K562 (cell line): ENCODE results near the gene ATP5F1A. TPM values are rescaled to one million over a fixed set of nuclear protein-coding genes. Genes with fewer than 3 reads are reported as not detected.

Experiments
- ATAC-seq: fragments of 200-7000 bp; cut with Tn5 transposase; 3 replicates; pipeline ENCODE4 v1.9.1; 2020; ENCODE audit warnings: moderate library complexity
- BruUV-seq: library from RNA; stranded (reverse); fragments of 400-500 nt; replicated peaks from 2 replicates; lab custom pipeline; 2021; lab: Mats Ljungman, UMichigan
- CTCF ChIA-PET: fragments of 300-600 bp; formaldehyde crosslinking; extraction: SDS; loops from one replicate; lab custom pipeline; 2021; ENCODE audit warnings: low intra/inter-chr PET ratio; lab: Yijun Ruan, JAX
- POLR2A ChIA-PET: fragments of 300-600, 350-650 bp; sonication (Branson Sonifier 250); formaldehyde crosslinking; extraction: SDS; loops from one replicate; lab custom pipeline; 2021; ENCODE audit warnings: antibody characterized with exemption, inconsistent platforms; lab: Yijun Ruan, JAX
- DNase-seq, 4 experiments: peaks; one replicate each; pipeline versions ENCODE4 v3.0.0 to v3.0.0-alpha.2; 2011 to 2018; ENCODE audit warnings: low spot score in 3 of 4, mixed read lengths in 3 of 4; ENCODE audit errors: extremely low read depth in 1 of 4
- FAIRE-seq: peaks from 2 replicates; lab custom pipeline; 2011; peaks lifted over from hg19 to GRCh38; lab: Jason Lieb, UNC
- H2AFZ ChIP-seq: 2 replicates; pipeline ENCODE4 v1.6.0; 2011; ENCODE audit warnings: low read depth, low read length, control low read depth, inconsistent platforms
- H3K27ac ChIP-seq: fragments of 200-600 bp; 3 replicates; pipeline ENCODE4 v1.8.0; 2011; ENCODE audit warnings: low read depth, mild to moderate bottlenecking, control low read depth, inconsistent platforms, low read length, moderate library complexity, mixed read lengths; ENCODE audit errors: extremely low read depth
- H3K27me3 ChIP-seq, 2 experiments: fragments of 300-600 bp in 1 of 2; 2 replicates in 1 of 2; 3 replicates in 1 of 2; pipeline versions ENCODE4 v1.6.0 to v1.8.0; 2011; ENCODE audit warnings: inconsistent platforms in 2 of 2, low read length in 2 of 2, mild to moderate bottlenecking in 1 of 2, mixed read lengths in 1 of 2, moderate library complexity in 1 of 2; ENCODE audit not compliant: control insufficient read depth in 2 of 2, insufficient read depth in 2 of 2
- H3K36me3 ChIP-seq: fragments of 300-600 bp; 3 replicates; pipeline ENCODE4 v1.8.0; 2011; ENCODE audit warnings: mild to moderate bottlenecking, low read length, inconsistent platforms; ENCODE audit not compliant: control insufficient read depth, insufficient read depth
- H3K4me1 ChIP-seq, 2 experiments: fragments of 200-600 bp in 1 of 2; replicated peaks in 1 of 2; 2 replicates in 1 of 2; 3 replicates in 1 of 2; pipeline versions ENCODE4 v1.5.1 to v1.8.0; 2011; ENCODE audit warnings: inconsistent platforms in 2 of 2, low read length in 2 of 2, mild to moderate bottlenecking in 1 of 2, mixed read lengths in 1 of 2, moderate library complexity in 1 of 2; ENCODE audit not compliant: control insufficient read depth in 2 of 2, insufficient read depth in 2 of 2
- H3K4me2 ChIP-seq: 2 replicates; pipeline ENCODE4 v1.6.1; 2011; ENCODE audit warnings: low read length, control low read depth, inconsistent platforms, mixed read lengths; ENCODE audit not compliant: insufficient read depth
- H3K4me3 ChIP-seq: fragments of 200-600 bp; sonication (generic), shearing (Covaris generic); 2 replicates; pipeline ENCODE4 v1.5.1; 2016; ENCODE audit warnings: control low read depth, inconsistent platforms
- H3K79me2 ChIP-seq: fragments of 200-600 bp; 3 replicates; pipeline ENCODE4 v1.8.0; 2011; ENCODE audit warnings: low read length, inconsistent platforms; ENCODE audit not compliant: control insufficient read depth, insufficient read depth
- H3K9ac ChIP-seq, 2 experiments: 2 replicates each; pipeline versions ENCODE4 v1.6.0 to v1.6.1; 2011; ENCODE audit warnings: low read depth in 2 of 2, low read length in 2 of 2, control low read depth in 1 of 2, inconsistent platforms in 1 of 2, mild to moderate bottlenecking in 1 of 2, mixed read lengths in 1 of 2; ENCODE audit not compliant: insufficient read depth in 1 of 2
- H3K9me1 ChIP-seq: one replicate; pipeline ENCODE4 v1.6.0; 2011; ENCODE audit warnings: inconsistent platforms, mild to moderate bottlenecking, low read length, moderate library complexity; ENCODE audit not compliant: control insufficient read depth, insufficient read depth
- H3K9me3 ChIP-seq: replicated peaks from 2 replicates; pipeline ENCODE4 v1.5.1; 2011; ENCODE audit warnings: low read depth, low read length, inconsistent platforms; ENCODE audit not compliant: control insufficient read depth, insufficient read depth
- H4K20me1 ChIP-seq: replicated peaks from 2 replicates; pipeline ENCODE4 v1.6.1; 2011; ENCODE audit warnings: low read length, inconsistent platforms, mixed read lengths; ENCODE audit not compliant: control insufficient read depth, insufficient read depth
- CCNT2 ChIP-seq: IDR thresholded peaks from 2 replicates; pipeline ENCODE4 v1.6.1; 2011; ENCODE audit warnings: borderline replicate concordance, low read depth, mild to moderate bottlenecking, moderate library complexity, mixed read lengths, low read length; ENCODE audit not compliant: insufficient read length; ENCODE audit errors: extremely low read depth
- CEBPZ ChIP-seq: fragments of 150-350 bp; IDR thresholded peaks from 2 replicates; pipeline ENCODE4 v1.6.1; 2014; ENCODE audit warnings: low read depth, mild to moderate bottlenecking, low read length, borderline replicate concordance
- ELF2 ChIP-seq: fragments of 250-450 bp; sonication (Bioruptor Pico); IDR thresholded peaks from 2 replicates; pipeline ENCODE4 v1.5.0; 2021; ENCODE audit warnings: mild to moderate bottlenecking
- KDM5B ChIP-seq: fragments of 200-600 bp; sonication (generic); IDR thresholded peaks from 2 replicates; pipeline ENCODE4 v1.6.1; 2012; ENCODE audit warnings: low read depth, mild to moderate bottlenecking, moderate library complexity, low read length, control low read depth, inconsistent platforms; ENCODE audit not compliant: insufficient replicate concordance
- NCOA1 ChIP-seq: fragments of 450-650 bp; IDR thresholded peaks from 2 replicates; pipeline ENCODE4 v1.6.1; 2016; ENCODE audit warnings: low read depth
- NFE2 ChIP-seq: IDR thresholded peaks from 2 replicates; pipeline ENCODE4 v1.6.1; 2014; ENCODE audit warnings: antibody characterized with exemption, low read depth
- RBBP5 ChIP-seq: fragments of 200-600 bp; sonication (generic); IDR thresholded peaks from 2 replicates; pipeline ENCODE4 v1.6.1; 2012; ENCODE audit warnings: borderline replicate concordance, mild to moderate bottlenecking, low read length, control low read depth, inconsistent platforms; ENCODE audit not compliant: insufficient read depth, poor library complexity, severe bottlenecking
- SNIP1 ChIP-seq: fragments of 450-650 bp; IDR thresholded peaks from 2 replicates; pipeline ENCODE4 v1.7.1; 2017; ENCODE audit warnings: low read depth, mild to moderate bottlenecking
- ZFPM2 ChIP-seq: fragments of 250-450 bp; sonication (Bioruptor Pico); IDR thresholded peaks from 2 replicates; pipeline ENCODE4 v1.5.1; 2022; ENCODE audit warnings: mild to moderate bottlenecking
- ZNF232 ChIP-seq: sonication (generic); formaldehyde crosslinking; IDR thresholded peaks from 2 replicates; pipeline ENCODE4 v1.8.0; 2022; ENCODE audit warnings: mild to moderate bottlenecking, missing genetic modification reagents
- ZNF431 ChIP-seq: sonication (generic); formaldehyde crosslinking; IDR thresholded peaks from 2 replicates; pipeline ENCODE4 v1.8.0; 2022; ENCODE audit warnings: mild to moderate bottlenecking, missing genetic modification reagents
- ZNF57 ChIP-seq: fragments of 450-650 bp; formaldehyde crosslinking; IDR thresholded peaks from 2 replicates; pipeline ENCODE4 v1.4.0; 2020; ENCODE audit warnings: mild to moderate bottlenecking, moderate library complexity
- WGBS: fragments of 100-300 bp; shearing (Covaris generic); methylation state at CpG from one replicate; pipeline ENCODE4 v1.1.6; 2016; ENCODE audit warnings: low coverage, mixed read lengths; ENCODE audit not compliant: insufficient coverage; ENCODE audit errors: missing lambda C conversion rate; 5-methylcytosine and 5-hydroxymethylcytosine counted together
- in situ Hi-C: fragments of 300-500 bp; cut with MboI; formaldehyde crosslinking; loops from 4 replicates; pipeline ENCODE4 v1.15.0; 2018; ENCODE audit warnings: inconsistent platforms, mixed read lengths
- intact Hi-C: fragments of 100-400 bp; cut with micrococcal nuclease; formaldehyde crosslinking; loops from 2 replicates; pipeline ENCODE4 v1.14.2; 2022
- polyA plus RNA-seq, 8 experiments: library from polyadenylated mRNA; depleted of rRNA in 4 of 8; stranded (reverse) in 5 of 8; unstranded in 3 of 8; fragments of >200 nt; fragmentation: Nextera tagmentation in 2 of 8; fragmentation: Illumina TruSeq in 1 of 8; extraction: Ambion mirVana in 2 of 8; extraction: Trizol in 1 of 8; gene quantifications; 2 replicates each; pipeline versions ENCODE4 v1.2.1 to v1.2.3, GENCODE V29; 2011 to 2014; ENCODE audit warnings: inconsistent platforms in 1 of 8, missing spikeins in 1 of 8
- total RNA-seq, 7 experiments: library from RNA; depleted of rRNA in 6 of 7; stranded (reverse); fragments of >200 nt in 6 of 7; fragmentation: Illumina TruSeq in 2 of 7; extraction: Trizol in 2 of 7; gene quantifications; 2 replicates each; pipeline versions ENCODE4 v1.2.1 to v1.2.3, GENCODE V29; 2011 to 2021; ENCODE audit warnings: low replicate concordance in 1 of 7
- TF ChIP-seq, protein P1 (sequence below): fragments of 250-450 bp; sonication (Bioruptor Pico); IDR thresholded peaks from 2 replicates; pipeline ENCODE4 v1.5.0; 2021; ENCODE audit warnings: mild to moderate bottlenecking, moderate library complexity
- TF ChIP-seq, protein P2 (sequence below): fragments of 250-450 bp; sonication (Bioruptor Pico); IDR thresholded peaks from 2 replicates; pipeline ENCODE4 v1.8.0; 2022; ENCODE audit warnings: inconsistent platforms, mild to moderate bottlenecking, moderate library complexity, borderline replicate concordance

ATP5F1A gene
- total and polyA plus RNA-seq, 9 of the 15 experiments (the other 6 are each of a cell fraction or from before 2014, with no cell fraction given) = 377 to 762 (median 490) TPM

DNA sequence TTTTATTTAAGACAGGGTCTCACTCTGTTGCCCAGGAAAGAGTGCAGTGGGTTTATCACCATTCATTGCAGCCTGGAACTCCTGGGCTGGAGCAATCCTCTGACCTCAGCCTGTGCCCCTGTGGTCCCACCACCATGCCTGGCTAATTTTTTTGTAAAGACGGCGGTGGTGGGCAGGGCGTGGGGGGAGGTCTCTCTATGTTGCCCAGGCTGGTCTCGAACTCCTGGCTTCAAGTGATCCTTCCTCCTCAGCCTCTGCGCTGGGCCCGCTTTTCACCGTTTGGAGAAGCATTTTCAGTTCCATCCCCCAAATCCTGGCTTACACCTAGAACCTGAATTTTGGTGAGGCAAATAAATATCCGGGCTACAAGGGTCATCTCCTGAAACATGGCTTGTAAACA, 1.4 kb upstream of the ATP5F1A start:
- no peaks in the 10 kb centered on the region for H3K27me3 ChIP-seq
- H3K9me1 ChIP-seq = no peaks in the 10 kb centered on the region
- no TSS peak for BruUV-seq
- intact Hi-C loops (loop anchor here (2.0 kb wide), 1 partner anchor 73 kb away; no protein-coding TSS in a partner anchor), in situ Hi-C loops (no loop called here)
- H3K4me2 ChIP-seq = no peak overlapping the region
- DNase-seq = no peak
- peaks cover 3 to 6% of the 10 kb centered on the region in 2 experiments; a peak in 2 of 5 replicates for H3K4me1 ChIP-seq
- ChIA-PET CTCF (no interaction called here), POLR2A (interaction anchor here (1.4 kb wide), 1 partner anchor 9 kb away, joined by 6 read pairs; no protein-coding TSS in a partner anchor)
- no peak for ATAC-seq
- H3K9me3 ChIP-seq = no peaks in the 10 kb centered on the region
- H3K27ac ChIP-seq = no peak overlapping the region
- no peak for FAIRE-seq
- H3K9ac ChIP-seq = no peak overlapping the region
- 0 out of 2 replicates have a peak overlapping the region, but pooled peaks have one; percentile 97 for H2AFZ ChIP-seq
- WGBS = 88% methylated on average over 7 of the region's 8 CpGs
- no peaks in the 10 kb centered on the region for H4K20me1 ChIP-seq
- H3K4me3 ChIP-seq = no peak overlapping the region
- H3K36me3 ChIP-seq = peaks cover 20% of the 10 kb centered on the region; the same call in 2 of the 3 replicates
- H3K79me2 ChIP-seq = peaks cover 42% of the 10 kb centered on the region
- TF ChIP-seq SNIP1 (no peak), CCNT2 (no peak), ZFPM2 (CRISPR knock-in tag) (no peak), ELF2 (no peak), NFE2 (no peak), KDM5B (no peak), RBBP5 (no peak), ZNF232 (CRISPR knock-in tag) (no peak), NCOA1 (no peak), CEBPZ (no peak), ZNF431 (CRISPR knock-in tag) (no peak), ZNF57 (CRISPR knock-in tag) (no peak)
- TF ChIP-seq, protein P1, sequence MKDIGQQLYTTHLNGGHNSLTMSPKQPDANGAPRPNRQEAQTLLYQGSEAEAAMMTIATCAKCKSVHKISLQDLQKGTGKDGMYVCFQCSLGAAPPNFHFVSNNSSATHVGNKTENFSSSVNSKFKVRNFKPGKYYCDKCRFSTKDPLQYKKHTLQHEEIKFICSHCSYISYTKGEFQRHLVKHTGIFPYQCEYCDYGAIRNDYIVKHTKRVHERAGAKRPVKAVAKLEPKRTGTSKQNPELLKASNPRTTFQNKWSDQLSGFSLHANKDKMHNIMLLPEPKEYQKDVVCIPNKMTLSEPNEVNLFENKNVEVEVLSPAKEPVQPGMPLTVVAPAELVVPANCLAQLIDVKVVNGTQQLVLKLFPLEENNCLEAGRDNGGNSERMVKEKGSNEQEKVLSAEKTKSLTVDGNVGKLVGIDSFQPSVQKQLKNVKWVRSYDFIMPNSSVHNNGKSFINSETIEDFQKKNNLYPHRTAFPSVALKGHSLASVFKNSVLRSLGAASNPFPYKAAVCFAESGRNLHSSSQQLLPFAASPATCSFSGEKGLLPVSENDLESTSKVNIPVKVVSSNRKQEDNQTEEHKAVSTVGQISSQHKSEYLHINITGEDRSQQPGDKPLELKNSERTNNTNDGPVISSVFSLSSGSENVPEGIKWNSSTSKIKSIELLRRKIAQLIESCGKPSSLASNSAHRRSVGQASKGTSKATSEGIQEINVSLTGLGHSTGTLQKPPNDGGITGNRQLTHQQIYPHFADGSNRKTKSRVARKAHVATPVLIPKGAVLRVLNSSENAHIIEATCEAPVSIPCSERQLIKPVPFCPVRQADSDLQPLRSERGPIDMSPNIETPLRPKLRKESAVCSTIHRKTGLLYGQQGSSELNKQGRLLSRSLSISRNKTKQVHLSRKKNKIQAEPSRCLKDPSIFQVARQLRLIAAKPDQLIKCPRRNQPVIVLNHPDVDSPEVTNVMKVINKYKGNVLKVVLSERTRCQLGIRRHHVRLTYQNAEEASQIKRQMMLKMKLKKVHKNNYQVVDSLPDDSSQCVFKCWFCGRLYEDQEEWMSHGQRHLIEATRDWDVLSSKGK (CRISPR knock-in tag) = no peak
- TF ChIP-seq, protein P2, sequence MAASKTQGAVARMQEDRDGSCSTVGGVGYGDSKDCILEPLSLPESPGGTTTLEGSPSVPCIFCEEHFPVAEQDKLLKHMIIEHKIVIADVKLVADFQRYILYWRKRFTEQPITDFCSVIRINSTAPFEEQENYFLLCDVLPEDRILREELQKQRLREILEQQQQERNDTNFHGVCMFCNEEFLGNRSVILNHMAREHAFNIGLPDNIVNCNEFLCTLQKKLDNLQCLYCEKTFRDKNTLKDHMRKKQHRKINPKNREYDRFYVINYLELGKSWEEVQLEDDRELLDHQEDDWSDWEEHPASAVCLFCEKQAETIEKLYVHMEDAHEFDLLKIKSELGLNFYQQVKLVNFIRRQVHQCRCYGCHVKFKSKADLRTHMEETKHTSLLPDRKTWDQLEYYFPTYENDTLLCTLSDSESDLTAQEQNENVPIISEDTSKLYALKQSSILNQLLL (CRISPR knock-in tag) = no peak
